ENCODE measurements around the gene CEP63. TPM values are rescaled to one million over a fixed set of nuclear protein-coding genes. Genes with fewer than 3 reads are reported as not detected.

The CEP63 gene
- polyA plus RNA-seq, 3 donors, result 11.1 to 18.8 (median 17.2) TPM

DNA sequence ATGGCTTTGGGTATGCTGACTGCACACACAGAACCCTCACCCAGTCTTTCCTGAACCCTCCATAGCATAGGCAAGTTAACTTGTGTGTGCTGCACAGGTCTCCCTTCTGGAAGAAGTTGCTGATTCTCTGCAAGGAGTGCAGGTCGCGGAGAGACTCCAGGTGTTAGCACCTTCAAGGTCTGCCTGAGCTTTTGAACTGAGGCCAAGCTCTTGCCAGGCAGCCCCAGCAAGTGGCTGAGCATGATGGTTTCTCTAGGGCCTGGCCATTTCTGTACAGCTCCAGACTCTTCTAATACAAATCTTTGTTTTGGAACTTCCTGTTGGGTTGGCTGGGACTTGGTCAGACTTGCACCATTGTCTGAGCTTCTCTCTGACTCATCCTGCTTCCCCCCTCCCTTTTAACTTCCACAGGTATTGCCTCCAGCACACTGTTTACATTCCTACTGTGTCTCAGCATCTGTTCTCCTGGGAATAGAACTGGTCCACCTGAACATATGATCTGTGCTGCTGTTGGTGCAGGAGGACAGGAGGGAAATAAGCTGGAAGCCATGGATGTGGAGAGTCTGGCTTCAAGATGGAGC lies 111.6 kb downstream of the CEP63 start:
- Histone ChIP-seq H3K27me3 (ENCODE audit: control insufficient read depth in 2 of 2, insufficient read depth in 2 of 2, low read length in 2 of 2) (no peaks in the 10 kb centered on the region), H3K9me3 (replicated peaks in 1 of 2; ENCODE audit: control insufficient read depth in 1 of 2, insufficient read depth in 1 of 2, low read length in 2 of 2) (no peaks in the 10 kb centered on the region), H3K4me3 (replicated peaks in 1 of 3; ENCODE audit: low read depth in 2 of 3, low read length in 3 of 3) (no peak overlapping the region), H3K27ac (ENCODE audit: low read depth in 1 of 2, low read length in 2 of 2) (peak overlapping the region; percentile 1 to 65), H3K9ac (ENCODE audit: insufficient read depth, low read length, poor library complexity, severe bottlenecking) (no peak overlapping the region), H3K4me1 (ENCODE audit: control insufficient read depth in 1 of 2, insufficient read depth in 2 of 2, low read length in 2 of 2) (peaks cover 41 to 44% of the 10 kb centered on the region in 2 donors), H4K20me1 (ENCODE audit: insufficient read depth, low read length) (no peaks in the 10 kb centered on the region), H3K36me3 (replicated peaks in 1 of 2; ENCODE audit: control insufficient read depth in 1 of 2, insufficient read depth in 2 of 2, low read length in 2 of 2) (no peaks in the 10 kb centered on the region), H3K4me2 (replicated peaks; ENCODE audit: extremely low read depth, low read length, poor library complexity, severe bottlenecking) (no peak overlapping the region), H2AFZ (ENCODE audit: insufficient read depth, low read depth, low read length, poor library complexity, severe bottlenecking) (no peak overlapping the region), H3K79me2 (ENCODE audit: insufficient read depth, low read length) (no peaks in the 10 kb centered on the region)
- WGBS (ENCODE audit: insufficient coverage), result 68% methylated on average over 2 of the region's 2 CpGs
- Mint-ChIP-seq H3K9me3 (peaks cover 0 to 4% (median 2%) of the 10 kb centered on the region in 7 donors), H3K27ac (peak overlapping the region; percentile 8 to 84 (median 40)), H3K4me1 (peaks cover 50% of the 10 kb centered on the region), H3K36me3 (peaks cover 0 to 2% of the 10 kb centered on the region in 2 donors), H3K4me3 (no peak overlapping the region), H3K27me3 (ENCODE audit: low read depth in 3 of 3) (peaks cover 0 to 1% (median 0%) of the 10 kb centered on the region in 3 donors)
- intact Hi-C loops (cut with micrococcal nuclease), result no loop called here
- peak; percentile 33 to 52 (median 43) for DNase-seq
- TF ChIP-seq, protein P1, sequence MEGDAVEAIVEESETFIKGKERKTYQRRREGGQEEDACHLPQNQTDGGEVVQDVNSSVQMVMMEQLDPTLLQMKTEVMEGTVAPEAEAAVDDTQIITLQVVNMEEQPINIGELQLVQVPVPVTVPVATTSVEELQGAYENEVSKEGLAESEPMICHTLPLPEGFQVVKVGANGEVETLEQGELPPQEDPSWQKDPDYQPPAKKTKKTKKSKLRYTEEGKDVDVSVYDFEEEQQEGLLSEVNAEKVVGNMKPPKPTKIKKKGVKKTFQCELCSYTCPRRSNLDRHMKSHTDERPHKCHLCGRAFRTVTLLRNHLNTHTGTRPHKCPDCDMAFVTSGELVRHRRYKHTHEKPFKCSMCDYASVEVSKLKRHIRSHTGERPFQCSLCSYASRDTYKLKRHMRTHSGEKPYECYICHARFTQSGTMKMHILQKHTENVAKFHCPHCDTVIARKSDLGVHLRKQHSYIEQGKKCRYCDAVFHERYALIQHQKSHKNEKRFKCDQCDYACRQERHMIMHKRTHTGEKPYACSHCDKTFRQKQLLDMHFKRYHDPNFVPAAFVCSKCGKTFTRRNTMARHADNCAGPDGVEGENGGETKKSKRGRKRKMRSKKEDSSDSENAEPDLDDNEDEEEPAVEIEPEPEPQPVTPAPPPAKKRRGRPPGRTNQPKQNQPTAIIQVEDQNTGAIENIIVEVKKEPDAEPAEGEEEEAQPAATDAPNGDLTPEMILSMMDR (IDR thresholded peaks at IDR 0.05), result no peak

DNA sequence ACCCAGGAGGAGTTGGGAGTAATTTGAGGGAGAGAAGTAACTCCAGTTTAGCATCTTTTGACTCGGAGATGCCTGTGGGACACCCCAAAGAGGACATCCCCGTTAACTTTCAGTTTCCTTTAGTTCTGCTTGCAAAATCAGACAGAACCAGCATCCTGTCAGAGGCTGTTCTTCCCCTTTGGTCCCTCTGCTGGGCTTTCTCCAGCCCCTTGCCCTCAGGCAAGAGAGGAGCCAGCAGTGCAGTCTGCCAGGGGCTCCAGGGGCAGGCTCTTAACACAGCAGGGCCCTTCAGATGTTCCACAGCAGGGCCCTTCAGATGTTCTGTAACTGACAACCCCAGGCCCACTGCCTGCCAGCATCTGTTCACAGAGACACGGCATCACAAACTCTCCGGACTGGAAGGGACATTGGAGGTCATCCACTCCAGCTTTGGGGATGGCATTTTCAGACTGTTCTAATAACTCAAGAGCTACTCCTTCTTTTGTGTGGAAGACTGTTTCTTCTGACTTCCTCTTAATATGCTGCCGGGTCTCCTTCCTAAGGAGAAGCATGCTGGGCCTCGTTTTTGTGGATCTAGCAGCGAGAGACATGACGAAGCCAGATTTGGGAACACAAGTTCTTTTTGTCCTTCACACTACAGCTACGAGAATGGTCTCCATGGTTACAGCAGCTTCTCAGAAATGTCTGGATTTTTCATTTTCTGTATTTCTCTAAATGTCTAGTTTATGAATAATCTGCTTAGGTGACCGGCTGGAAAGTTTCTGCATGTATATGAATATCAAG lies 113.1 kb downstream of the CEP63 start:
- peaks cover 64% of the 10 kb centered on the region for H3K4me1 Mint-ChIP-seq
- H3K79me2 ChIP-seq (ENCODE audit: insufficient read depth, low read length), result no peaks in the 10 kb centered on the region
- peak overlapping the region in 1 of 2 donors; percentile 46 for H3K4me3 Mint-ChIP-seq
- H3K27ac ChIP-seq (ENCODE audit: low read depth in 1 of 2, low read length in 2 of 2), result peak overlapping the region; percentile 46 to 63
- peak overlapping the region; percentile 31 for H3K4me2 ChIP-seq (replicated peaks; ENCODE audit: extremely low read depth, low read length, poor library complexity, severe bottlenecking)
- no peaks in the 10 kb centered on the region for H3K9me3 ChIP-seq (replicated peaks in 1 of 2; ENCODE audit: control insufficient read depth in 1 of 2, insufficient read depth in 1 of 2, low read length in 2 of 2)
- no peak overlapping the region for H3K4me3 ChIP-seq (replicated peaks in 1 of 3; ENCODE audit: low read depth in 2 of 3, low read length in 3 of 3)
- H3K36me3 Mint-ChIP-seq, result peaks cover 0 to 2% of the 10 kb centered on the region in 2 donors
- intact Hi-C loops (cut with micrococcal nuclease), result no loop called here
- peak; percentile 46 to 61 (median 52) for DNase-seq
- no peaks in the 10 kb centered on the region for H3K36me3 ChIP-seq (replicated peaks in 1 of 2; ENCODE audit: control insufficient read depth in 1 of 2, insufficient read depth in 2 of 2, low read length in 2 of 2)
- 33% methylated on average over 3 of the region's 10 CpGs for WGBS (ENCODE audit: insufficient coverage)
- H3K27me3 ChIP-seq (ENCODE audit: control insufficient read depth in 2 of 2, insufficient read depth in 2 of 2, low read length in 2 of 2), result no peaks in the 10 kb centered on the region
- H3K27me3 Mint-ChIP-seq (ENCODE audit: low read depth in 3 of 3), result peaks cover 0 to 1% (median 0%) of the 10 kb centered on the region in 3 donors
- peaks cover 0 to 4% (median 0%) of the 10 kb centered on the region in 7 donors for H3K9me3 Mint-ChIP-seq
- peaks cover 47 to 56% of the 10 kb centered on the region in 2 donors for H3K4me1 ChIP-seq (ENCODE audit: control insufficient read depth in 1 of 2, insufficient read depth in 2 of 2, low read length in 2 of 2)
- H3K9ac ChIP-seq (ENCODE audit: insufficient read depth, low read length, poor library complexity, severe bottlenecking), result no peak overlapping the region
- no peaks in the 10 kb centered on the region for H4K20me1 ChIP-seq (ENCODE audit: insufficient read depth, low read length)
- H3K27ac Mint-ChIP-seq, result peak overlapping the region in 6 of 7 donors; percentile 74 to 86 (median 80)
- peak overlapping the region; percentile 39 for H2AFZ ChIP-seq (ENCODE audit: insufficient read depth, low read depth, low read length, poor library complexity, severe bottlenecking)
- TF ChIP-seq, protein P1 (IDR thresholded peaks at IDR 0.05), result no peak
